ENCODE results near the gene SERGEF.

DNA sequence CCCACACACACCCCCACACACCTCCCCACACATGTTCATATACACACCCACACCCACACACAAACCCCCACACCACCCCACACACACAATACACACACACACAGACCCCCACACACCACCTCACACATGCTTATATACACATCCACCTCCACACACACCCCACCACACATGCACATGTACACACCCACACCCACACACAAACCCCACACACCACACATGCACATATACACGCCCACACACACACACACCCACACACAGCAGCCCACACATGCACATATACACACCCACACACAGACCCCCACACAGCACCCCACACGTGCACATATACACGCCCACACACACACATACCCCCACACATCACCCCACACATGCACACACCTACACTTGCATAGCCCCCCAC lies 249.1 kb downstream of the SERGEF start:
- TF ChIP-seq CTCF (IDR thresholded peaks at IDR 0.05) (no peak), POLR2A (IDR thresholded peaks at IDR 0.05) (no peak)

All from tibial nerve (tissue), 3 donors.